ENCODE results near the gene CCL4.

Gene CCL4

GRCh38 chr17:36132421-36132831 lies 28.8 kb downstream of the CCL4 start:
- DNase-seq (ENCODE audit: low read depth): no peak
- H3K4me3 ChIP-seq (ENCODE audit: low read length): no peak overlapping the region
- no peak for TF ChIP-seq CTCF (IDR thresholded peaks at IDR 0.05; ENCODE audit: insufficient read depth, low read depth, low read length, missing control alignments)

DNA sequence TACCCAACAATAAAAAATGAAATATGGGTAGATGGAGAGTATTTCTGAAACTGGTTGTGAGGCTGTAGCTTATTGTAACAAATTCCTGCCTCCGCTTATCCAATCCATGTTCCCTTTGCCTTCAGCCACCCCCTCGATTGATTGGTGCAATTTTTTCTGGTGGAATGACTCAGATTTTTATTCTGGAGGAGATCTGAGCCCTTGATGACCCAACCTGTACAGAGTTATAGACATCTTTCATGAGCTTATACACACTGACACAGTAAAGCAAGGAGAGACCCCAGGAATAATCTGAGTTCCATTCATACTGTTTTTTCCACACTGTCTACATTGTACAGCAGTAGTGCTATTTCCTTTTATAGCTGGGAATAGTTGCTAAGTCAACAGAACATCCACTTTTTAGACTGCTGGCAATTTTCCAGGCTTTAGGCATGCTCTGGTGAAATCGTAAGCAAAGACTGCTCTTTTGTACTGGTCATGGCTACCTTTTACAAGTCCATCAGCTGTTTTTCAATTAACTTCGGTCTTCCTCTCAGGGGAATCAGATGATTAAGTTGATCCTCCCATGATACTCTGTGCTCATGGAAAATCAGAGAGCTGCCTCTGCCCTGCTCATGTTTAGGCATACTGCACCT lies 30.1 kb downstream of the CCL4 start:
- TF ChIP-seq CTCF (IDR thresholded peaks at IDR 0.05; ENCODE audit: insufficient read depth, low read depth, low read length, missing control alignments): no peak
- DNase-seq (ENCODE audit: low read depth): peak; percentile 31
- H3K4me3 ChIP-seq (ENCODE audit: low read length): no peak overlapping the region

DNA sequence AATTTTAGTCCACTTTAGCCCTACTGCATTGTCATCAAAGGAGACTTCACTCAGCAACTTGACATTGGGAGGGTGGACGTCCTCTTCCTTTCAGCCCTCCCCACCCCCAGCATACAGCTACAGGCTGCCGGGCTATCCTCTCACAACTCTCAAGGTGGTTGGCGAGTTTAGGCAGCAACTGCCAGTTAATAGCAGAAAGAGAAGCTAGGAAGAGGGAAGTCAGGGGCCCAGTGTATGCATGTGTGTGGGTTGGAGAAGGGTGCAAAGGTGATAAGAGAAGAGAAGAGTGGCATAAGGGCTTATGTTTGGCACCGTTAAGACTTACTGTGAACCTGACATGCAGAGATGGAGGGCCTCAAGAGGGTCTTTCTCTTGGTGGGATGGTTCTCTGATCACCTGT lies 31.8 kb downstream of the CCL4 start:
- no peak for TF ChIP-seq CTCF (IDR thresholded peaks at IDR 0.05; ENCODE audit: insufficient read depth, low read depth, low read length, missing control alignments)
- DNase-seq (ENCODE audit: low read depth): no peak
- H3K4me3 ChIP-seq (ENCODE audit: low read length): no peak overlapping the region

GRCh38 chr17:36136036-36136435 lies 32.4 kb downstream of the CCL4 start:
- H3K4me3 ChIP-seq (ENCODE audit: low read length): no peak overlapping the region
- TF ChIP-seq CTCF (IDR thresholded peaks at IDR 0.05; ENCODE audit: insufficient read depth, low read depth, low read length, missing control alignments): no peak
- DNase-seq (ENCODE audit: low read depth): no peak

DNA sequence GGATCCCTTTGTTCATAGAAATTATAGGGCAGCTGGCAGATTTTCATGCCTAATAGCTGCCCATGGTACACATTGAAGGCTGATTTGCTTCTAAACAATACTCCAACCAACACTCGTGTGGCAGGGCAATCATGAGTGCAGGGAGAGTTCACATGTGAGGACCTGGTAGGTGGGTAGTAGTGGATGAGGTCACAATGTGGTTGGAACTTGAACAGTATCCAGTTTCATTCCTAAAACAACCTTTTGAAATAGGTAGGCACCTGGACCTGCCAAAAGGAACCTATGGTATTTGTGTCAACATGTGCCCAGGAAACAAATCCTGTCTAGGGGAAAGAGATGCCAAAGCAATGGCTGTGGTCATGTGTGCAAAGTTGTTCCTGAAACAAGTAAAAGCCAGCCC lies 32.8 kb downstream of the CCL4 start:
- H3K4me3 ChIP-seq (ENCODE audit: low read length): no peak overlapping the region
- DNase-seq (ENCODE audit: low read depth): no peak
- no peak for TF ChIP-seq CTCF (IDR thresholded peaks at IDR 0.05; ENCODE audit: insufficient read depth, low read depth, low read length, missing control alignments)

DNA sequence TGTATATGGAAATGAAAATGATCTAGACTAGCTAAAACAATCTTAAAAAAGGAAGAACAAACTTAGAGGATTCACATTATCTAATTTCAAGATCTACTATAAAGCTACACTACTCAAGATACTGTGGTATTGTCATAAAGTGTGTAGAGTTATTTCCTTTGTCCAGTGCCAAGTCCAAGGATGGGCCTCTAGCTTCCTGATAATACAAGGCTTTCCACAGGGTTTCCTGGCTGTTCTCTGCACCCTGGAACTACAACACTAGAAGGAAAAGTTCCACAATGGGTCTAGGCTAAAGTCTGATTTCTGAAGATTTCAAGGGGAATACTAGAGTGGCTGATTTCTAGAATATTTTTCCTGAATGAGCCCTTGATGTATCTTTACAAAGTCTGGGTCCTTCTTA lies 38.6 kb downstream of the CCL4 start:
- no peak for DNase-seq (ENCODE audit: low read depth)
- TF ChIP-seq CTCF (IDR thresholded peaks at IDR 0.05; ENCODE audit: insufficient read depth, low read depth, low read length, missing control alignments): no peak
- no peak overlapping the region for H3K4me3 ChIP-seq (ENCODE audit: low read length)

DNA sequence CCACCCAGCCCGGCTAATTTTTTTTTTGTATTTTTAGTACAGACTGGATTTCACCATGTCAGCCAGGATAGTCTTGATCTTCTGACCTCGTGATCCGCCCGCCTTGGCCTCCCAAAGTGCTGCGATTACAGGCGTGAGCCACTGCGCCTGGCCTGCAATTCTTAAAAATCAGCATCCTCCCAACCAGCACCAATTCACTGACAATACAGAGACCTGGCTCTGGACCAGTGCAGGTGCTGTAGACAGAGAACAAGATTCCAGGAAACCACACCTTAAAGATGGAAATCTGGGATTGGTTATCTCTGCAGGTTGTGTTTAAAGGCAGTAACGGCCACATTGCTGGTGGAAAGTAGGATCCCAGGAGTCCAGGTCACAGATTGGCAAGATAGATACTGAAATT lies 39.2 kb downstream of the CCL4 start:
- TF ChIP-seq CTCF (IDR thresholded peaks at IDR 0.05; ENCODE audit: insufficient read depth, low read depth, low read length, missing control alignments): no peak

More for the DNA sequence above, 39.2 kb downstream of the CCL4 start:
- DNase-seq (ENCODE audit: low read depth): no peak
- no peak overlapping the region for H3K4me3 ChIP-seq (ENCODE audit: low read length)

All from epithelial cell of esophagus (primary cell).